Bronchial epithelial cell (primary cell): ENCODE data around the gene SOBP. TPM values are rescaled to one million over a fixed set of nuclear protein-coding genes. Genes with fewer than 3 reads are reported as not detected.

Experiments
- DNase-seq: peaks from one replicate; pipeline ENCODE4 v3.0.0-alpha.2; 2010; ENCODE audit warnings: low read depth
- FAIRE-seq: peaks from 2 replicates; lab custom pipeline; 2011; peaks lifted over from hg19 to GRCh38; lab: Jason Lieb, UNC
- H3K27me3 ChIP-seq: 2 replicates; pipeline ENCODE4 v1.5.1; 2011; ENCODE audit warnings: low read length; ENCODE audit not compliant: control insufficient read depth, insufficient read depth
- H3K36me3 ChIP-seq: 2 replicates; pipeline ENCODE4 v1.5.1; 2011; ENCODE audit warnings: low read length; ENCODE audit not compliant: control insufficient read depth, insufficient read depth
- H3K4me3 ChIP-seq: 2 replicates; pipeline ENCODE4 v1.5.1; 2011; ENCODE audit warnings: mild to moderate bottlenecking, low read depth, low read length, control low read depth
- CTCF ChIP-seq: IDR thresholded peaks from 2 replicates; pipeline ENCODE4 v1.5.1; 2011; ENCODE audit warnings: mild to moderate bottlenecking, moderate library complexity, low read length, control low read depth, inconsistent platforms; ENCODE audit not compliant: insufficient read depth, severe bottlenecking
- total RNA-seq: library from RNA; depleted of rRNA; stranded (reverse); fragments of >200 nt; gene quantifications from 2 replicates; pipeline ENCODE4 v1.2.1, GENCODE V29; 2014

SOBP gene
- total RNA-seq, 1 donor from 2014 or later, result 0.26 TPM

- no peak for TF ChIP-seq CTCF
- FAIRE-seq, result no peak
- Histone ChIP-seq H3K4me3 (no peak overlapping the region), H3K27me3 (no peaks in the 10 kb centered on the region), H3K36me3 (no peaks in the 10 kb centered on the region)
- DNase-seq, result no peak
Observed at GRCh38 chr6:107632381-107633136, 142.6 kb downstream of the SOBP start.

GRCh38 chr6:107633680-107634323 is 143.9 kb downstream of the SOBP start:
- H3K36me3 ChIP-seq, result no peaks in the 10 kb centered on the region
- TF ChIP-seq CTCF, result no peak
- H3K4me3 ChIP-seq, result no peak overlapping the region
- FAIRE-seq (no peak), DNase-seq (no peak)
- no peaks in the 10 kb centered on the region for H3K27me3 ChIP-seq

GRCh38 chr6:107634324-107635056 is 144.6 kb downstream of the SOBP start:
- Histone ChIP-seq H3K36me3 (no peaks in the 10 kb centered on the region), H3K27me3 (no peaks in the 10 kb centered on the region), H3K4me3 (no peak overlapping the region)
- DNase-seq (no peak), FAIRE-seq (no peak)
- no peak for TF ChIP-seq CTCF

- H3K27me3 ChIP-seq, result no peaks in the 10 kb centered on the region
Observed at GRCh38 chr6:107635057-107635515, 145.2 kb downstream of the SOBP start.

GRCh38 chr6:107636486-107636885 is 146.6 kb downstream of the SOBP start:
- Histone ChIP-seq H3K36me3 (no peaks in the 10 kb centered on the region), H3K27me3 (no peaks in the 10 kb centered on the region), H3K4me3 (no peak overlapping the region)
- no peak for FAIRE-seq
- no peak for TF ChIP-seq CTCF
- DNase-seq, result no peak

More at GRCh38 chr6:107635057-107635515, 145.2 kb downstream of the SOBP start:
- FAIRE-seq (no peak), DNase-seq (no peak)
- TF ChIP-seq CTCF, result no peak
- Histone ChIP-seq H3K4me3 (no peak overlapping the region), H3K36me3 (no peaks in the 10 kb centered on the region)
